H9 (cell line): ENCODE results near the gene NRGN. TPM values are rescaled to one million over a fixed set of nuclear protein-coding genes. Genes with fewer than 3 reads are reported as not detected.

Source experiments
- DNase-seq: peaks from one replicate; pipeline ENCODE4 v3.0.0-alpha.2; 2017
- H2AFZ ChIP-seq: one replicate; pipeline ENCODE4 v1.6.1; 2013; ENCODE audit warnings: mild to moderate bottlenecking, low read length, control low read depth, moderate library complexity
- H2AK5ac ChIP-seq: 2 replicates; pipeline ENCODE4 v1.6.1; 2013; ENCODE audit warnings: low read length, control low read depth, mixed read lengths; ENCODE audit not compliant: insufficient read length
- H2BK120ac ChIP-seq: one replicate; pipeline ENCODE4 v1.6.1; 2013; ENCODE audit warnings: low read depth, mild to moderate bottlenecking, low read length, control low read depth, inconsistent platforms; ENCODE audit not compliant: poor library complexity, severe bottlenecking
- H2BK12ac ChIP-seq: 2 replicates; pipeline ENCODE4 v1.6.1; 2013; ENCODE audit warnings: low read length, control low read depth, mixed read lengths, low read depth; ENCODE audit not compliant: insufficient read length
- H2BK15ac ChIP-seq: 2 replicates; pipeline ENCODE4 v1.6.1; 2013; ENCODE audit warnings: low read depth, low read length, control low read depth
- H2BK20ac ChIP-seq: one replicate; pipeline ENCODE4 v1.6.1; 2013; ENCODE audit warnings: low read depth, mild to moderate bottlenecking, low read length, control low read depth, inconsistent platforms; ENCODE audit not compliant: poor library complexity, severe bottlenecking
- H2BK5ac ChIP-seq: 2 replicates; pipeline ENCODE4 v1.6.1; 2013; ENCODE audit warnings: low read length, control low read depth, mixed read lengths; ENCODE audit not compliant: insufficient read length
- H3K14ac ChIP-seq: 2 replicates; pipeline ENCODE4 v1.6.1; 2013; ENCODE audit warnings: low read length, control low read depth; ENCODE audit not compliant: insufficient read depth
- H3K18ac ChIP-seq: 2 replicates; pipeline ENCODE4 v1.6.1; 2013; ENCODE audit warnings: low read depth, mild to moderate bottlenecking, mixed read lengths, low read length, control low read depth; ENCODE audit not compliant: insufficient read length
- H3K23ac ChIP-seq: 2 replicates; pipeline ENCODE4 v1.6.1; 2013; ENCODE audit warnings: low read length, control low read depth, mixed read lengths, low read depth; ENCODE audit not compliant: insufficient read length
- H3K23me2 ChIP-seq: 2 replicates; pipeline ENCODE4 v1.6.1; 2013; ENCODE audit warnings: low read depth, mild to moderate bottlenecking, mixed read lengths, low read length, control low read depth; ENCODE audit not compliant: insufficient read length, poor library complexity, severe bottlenecking
- H3K27ac ChIP-seq: 2 replicates; pipeline ENCODE4 v1.5.1; 2013; ENCODE audit warnings: low read length, control low read depth, mixed read lengths, low read depth; ENCODE audit not compliant: insufficient read length
- H3K27me3 ChIP-seq: 2 replicates; pipeline ENCODE4 v1.6.1; 2013; ENCODE audit warnings: low read length, control low read depth, inconsistent platforms; ENCODE audit not compliant: insufficient read depth
- H3K4ac ChIP-seq: 2 replicates; pipeline ENCODE4 v1.6.1; 2013; ENCODE audit warnings: low read depth, mild to moderate bottlenecking, control low read depth, inconsistent platforms, low read length, moderate library complexity
- H3K4me1 ChIP-seq: 2 replicates; pipeline ENCODE4 v1.6.1; 2013; ENCODE audit warnings: low read length, control low read depth, inconsistent platforms; ENCODE audit not compliant: insufficient read depth
- H3K4me2 ChIP-seq: 2 replicates; pipeline ENCODE4 v1.6.1; 2013; ENCODE audit warnings: low read length, control low read depth, mixed read lengths; ENCODE audit not compliant: insufficient read length, insufficient read depth
- H3K56ac ChIP-seq: 2 replicates; pipeline ENCODE4 v1.6.1; 2013; ENCODE audit warnings: low read depth, mild to moderate bottlenecking, mixed read lengths, low read length, control low read depth; ENCODE audit not compliant: insufficient read length
- H3K79me1 ChIP-seq: 2 replicates; pipeline ENCODE4 v1.6.1; 2013; ENCODE audit warnings: low read depth, mild to moderate bottlenecking, moderate library complexity, low read length, control low read depth, inconsistent platforms; ENCODE audit not compliant: insufficient read depth, poor library complexity, severe bottlenecking
- H3K79me2 ChIP-seq: 2 replicates; pipeline ENCODE4 v1.6.1; 2013; ENCODE audit warnings: low read length, control low read depth, inconsistent platforms; ENCODE audit not compliant: insufficient read depth
- H3K9ac ChIP-seq: 2 replicates; pipeline ENCODE4 v1.6.1; 2013; ENCODE audit warnings: low read length, control low read depth, mixed read lengths; ENCODE audit not compliant: insufficient read length; ENCODE audit errors: extremely low read depth
- H3K9me3 ChIP-seq: one replicate; pipeline ENCODE4 v1.6.1; 2013; ENCODE audit warnings: low read depth, low read length, inconsistent platforms; ENCODE audit not compliant: control insufficient read depth
- H3T11ph ChIP-seq: one replicate; pipeline ENCODE4 v1.6.1; 2013; ENCODE audit warnings: mild to moderate bottlenecking, low read length, control low read depth, inconsistent platforms
- H4K20me1 ChIP-seq: one replicate; pipeline ENCODE4 v1.6.1; 2013; ENCODE audit not compliant: control insufficient read depth, insufficient read length, insufficient read depth
- H4K5ac ChIP-seq: 2 replicates; pipeline ENCODE4 v1.6.1; 2013; ENCODE audit warnings: low read depth, mild to moderate bottlenecking, mixed read lengths, low read length, control low read depth; ENCODE audit not compliant: insufficient read length
- H4K8ac ChIP-seq: replicated peaks from 2 replicates; pipeline ENCODE4 v1.6.1; 2013; ENCODE audit warnings: low read length, control low read depth, mixed read lengths, low read depth; ENCODE audit not compliant: insufficient read length
- H4K91ac ChIP-seq: 2 replicates; pipeline ENCODE4 v1.6.1; 2013; ENCODE audit warnings: low read depth, mild to moderate bottlenecking, moderate library complexity, mixed read lengths, low read length, control low read depth; ENCODE audit not compliant: insufficient read length
- H3K27ac Mint-ChIP-seq, 3 experiments: 2 replicates in 2 of 3; 3 replicates in 1 of 3; pipeline ENCODE4 v1.8.0; 2020 to 2021; ENCODE audit warnings: mixed read lengths in 3 of 3, mild to moderate bottlenecking in 1 of 3, moderate library complexity in 1 of 3
- H3K27me3 Mint-ChIP-seq: 2 replicates; pipeline ENCODE4 v1.8.0; 2021; ENCODE audit warnings: low read depth, mild to moderate bottlenecking, moderate library complexity, mixed read lengths
- H3K36me3 Mint-ChIP-seq, 3 experiments: 2 replicates in 2 of 3; 3 replicates in 1 of 3; pipeline ENCODE4 v1.8.0; 2020 to 2021; ENCODE audit warnings: low read depth in 3 of 3, mixed read lengths in 3 of 3; ENCODE audit not compliant: insufficient read depth in 1 of 3
- H3K4me1 Mint-ChIP-seq, 2 experiments: 2 replicates each; pipeline ENCODE4 v1.8.0; 2020; ENCODE audit warnings: mixed read lengths in 2 of 2
- H3K4me3 Mint-ChIP-seq, 2 experiments: 2 replicates in 1 of 2; 3 replicates in 1 of 2; pipeline ENCODE4 v1.8.0; 2020 to 2021; ENCODE audit warnings: mild to moderate bottlenecking in 2 of 2, mixed read lengths in 2 of 2, moderate library complexity in 1 of 2
- H3K9me3 Mint-ChIP-seq, 2 experiments: 2 replicates in 1 of 2; 3 replicates in 1 of 2; pipeline ENCODE4 v1.8.0; 2020; ENCODE audit warnings: mild to moderate bottlenecking in 2 of 2, mixed read lengths in 2 of 2, moderate library complexity in 1 of 2
- CTCF ChIP-seq: fragments of 200-600 bp; sonication (generic); conservative IDR thresholded peaks from 3 replicates; pipeline ENCODE4 v1.8.0; 2021; ENCODE audit warnings: antibody characterized with exemption, mild to moderate bottlenecking
- WGBS: extraction: QIAGEN DNeasy Blood & Tissue Kit; methylation state at CpG from one replicate; pipeline ENCODE4 v1.1.7; 2013; ENCODE audit warnings: missing lambda C conversion rate, low lambda C conversion rate, mixed read lengths; ENCODE audit not compliant: insufficient read length; ENCODE audit errors: extremely low coverage; 5-methylcytosine and 5-hydroxymethylcytosine counted together
- total RNA-seq: library from RNA; stranded (reverse); gene quantifications from 2 replicates; pipeline ENCODE4 v1.2.1, GENCODE V29; 2021

The NRGN gene
- total RNA-seq, 1 experiment from 2014 or later, result 6.4 TPM

- no peak overlapping the region for H3K9ac ChIP-seq
- no peak overlapping the region for H2BK5ac ChIP-seq
- no peak overlapping the region for H3K18ac ChIP-seq
- no peak for TF ChIP-seq CTCF
- H2AFZ ChIP-seq, result no peak overlapping the region
- no peak overlapping the region for H2BK120ac ChIP-seq
- H3K56ac ChIP-seq, result no peak overlapping the region
- H3K27ac ChIP-seq, result no peak overlapping the region
- no peak overlapping the region for H2BK20ac ChIP-seq
- H4K5ac ChIP-seq, result no peak overlapping the region
- no peak for DNase-seq
- no peak overlapping the region for H3T11ph ChIP-seq
- H3K27ac Mint-ChIP-seq, result no peak overlapping the region
- no peaks in the 10 kb centered on the region for H3K4me1 ChIP-seq
- H3K23me2 ChIP-seq, result no peaks in the 10 kb centered on the region
- H3K36me3 Mint-ChIP-seq, result peaks cover 6 to 10% (median 8%) of the 10 kb centered on the region in 3 experiments
- no peak overlapping the region for H3K14ac ChIP-seq
- H3K23ac ChIP-seq, result no peak overlapping the region
- H3K9me3 Mint-ChIP-seq, result no peaks in the 10 kb centered on the region
- H4K91ac ChIP-seq, result no peak overlapping the region
- no peak overlapping the region for H2AK5ac ChIP-seq
- no peaks in the 10 kb centered on the region for H3K9me3 ChIP-seq
- no peak overlapping the region for H4K8ac ChIP-seq
- H2BK12ac ChIP-seq, result no peak overlapping the region
- no peaks in the 10 kb centered on the region; the same call in 1 of the 2 replicates for H3K27me3 ChIP-seq
- no peak overlapping the region for H2BK15ac ChIP-seq
- no peaks in the 10 kb centered on the region for H3K79me1 ChIP-seq
- peaks cover 0 to 4% of the 10 kb centered on the region in 2 experiments; a peak in 2 of 4 replicates for H3K4me1 Mint-ChIP-seq
- no peaks in the 10 kb centered on the region for H4K20me1 ChIP-seq
- no CpG with 5 or more reads among the region's 1 CpG for WGBS
- no peaks in the 10 kb centered on the region; the same call in 1 of the 2 replicates for H3K79me2 ChIP-seq
- no peak overlapping the region for H3K4me3 Mint-ChIP-seq
- H3K4ac ChIP-seq, result no peak overlapping the region
- H3K27me3 Mint-ChIP-seq, result no peaks in the 10 kb centered on the region
- H3K4me2 ChIP-seq, result no peak overlapping the region
These were observed 39.8 kb downstream of the NRGN start for GRCh38 chr11:124779568-124779967.
